GM21390 (cell line): ENCODE data around the gene TTLL12.
A peak's percentile ranks its signal among the peaks of the same experiment; 100 is the strongest.

Source experiments
- ATAC-seq: cut with Tn5 transposase; IDR thresholded peaks from one replicate; pipeline ENCODE4 v1.9.1; 2021; ENCODE audit not compliant: unreplicated experiment

Gene TTLL12

DNA sequence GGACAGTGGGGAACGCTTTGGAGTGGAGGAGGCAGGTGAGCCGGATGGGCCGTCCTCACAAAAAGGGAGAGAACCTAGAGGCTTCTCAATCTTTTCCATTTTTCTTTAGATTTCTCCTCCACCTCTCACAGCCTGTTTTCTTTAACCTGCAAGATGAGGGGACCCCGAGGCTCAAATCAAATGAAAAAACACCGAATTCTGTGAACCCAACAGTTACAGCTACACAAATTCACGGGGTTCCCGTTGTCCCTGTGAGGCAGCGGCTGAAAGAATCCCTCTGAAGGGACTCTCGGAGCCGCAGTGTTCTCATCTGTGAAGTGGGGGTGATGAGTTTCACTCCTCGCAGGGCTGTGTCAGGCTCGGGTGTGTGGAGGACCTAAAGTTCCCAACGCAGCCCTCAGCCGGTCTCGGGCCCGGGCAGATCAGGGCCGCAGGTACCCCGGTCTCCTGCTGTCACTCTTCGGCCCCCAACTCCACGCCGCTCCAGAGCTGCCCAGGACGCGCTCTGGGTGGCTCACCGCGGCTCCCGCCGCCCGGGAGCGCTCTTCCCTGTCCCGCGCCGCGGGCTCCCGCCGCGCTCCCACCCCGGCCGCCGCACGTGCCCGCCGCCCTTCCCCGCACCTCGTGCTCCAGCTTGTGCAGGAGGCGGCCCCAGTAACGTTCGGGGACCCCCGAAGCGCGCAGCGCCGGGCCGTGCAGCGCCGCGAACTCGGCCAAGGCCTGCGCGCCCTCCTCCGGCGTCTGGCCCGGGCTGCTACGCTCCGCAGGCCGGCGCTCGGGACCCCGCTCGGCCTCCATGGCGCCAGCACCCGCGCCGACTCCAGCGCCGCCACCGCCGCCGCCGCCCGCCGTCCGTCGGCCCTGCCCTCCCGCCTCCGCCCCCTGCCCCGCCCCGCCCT lies at the start of gene TTLL12:
TSS of gene TTLL12 (minus strand) at position 863 of the 899 bp plus-strand sequence. CDS start at position 798, 65 bp downstream.
- peak; percentile 52 for ATAC-seq

DNA sequence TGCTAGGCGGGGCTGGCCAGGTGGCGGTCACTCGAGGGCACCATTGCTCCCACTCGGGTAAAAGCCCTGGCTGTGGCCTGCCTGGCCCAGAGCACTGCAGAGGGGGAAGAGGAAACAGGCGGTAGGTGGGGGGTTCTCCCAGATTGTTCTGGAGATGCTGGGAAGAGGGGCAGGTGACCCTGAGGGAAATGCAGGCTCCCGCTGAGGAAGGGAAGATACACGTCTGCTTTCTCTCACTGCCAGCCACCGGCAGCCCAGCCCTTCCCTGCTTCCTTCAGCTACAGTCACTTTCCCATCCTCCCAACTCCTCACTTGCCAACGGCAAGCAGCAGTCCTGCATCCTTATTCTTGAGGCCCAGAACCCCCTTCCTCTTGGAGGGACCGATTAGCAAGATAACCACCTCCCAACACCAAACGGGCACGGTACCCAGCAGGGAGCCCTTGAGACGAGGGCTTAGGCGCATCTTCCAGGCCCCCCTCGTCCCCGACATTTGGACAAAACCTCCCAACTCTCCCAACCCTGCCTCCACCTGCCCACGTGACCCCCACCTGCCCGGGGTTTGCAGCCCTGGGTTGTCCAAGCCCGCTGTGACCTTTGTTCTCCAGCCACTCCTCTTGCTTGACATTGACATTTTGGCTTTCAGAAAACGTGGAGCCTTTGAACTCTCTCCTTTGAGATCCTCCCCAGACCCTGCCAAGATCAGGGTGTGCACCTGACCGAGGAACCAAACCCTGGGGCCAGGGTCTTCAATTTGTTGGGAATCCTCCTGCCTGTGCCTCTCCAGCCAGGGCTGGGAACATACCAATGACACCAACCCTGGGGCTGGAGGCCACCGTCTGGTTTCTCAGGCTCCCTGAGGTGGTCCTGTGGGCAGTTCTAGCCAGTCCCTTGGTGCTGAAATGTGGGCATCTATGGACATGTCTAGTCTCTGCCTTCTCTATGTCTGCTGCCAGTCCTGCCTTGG lies 48.8 kb upstream of the TTLL12 start:
- no peak for ATAC-seq

- no peak for ATAC-seq
Observed at GRCh38 chr22:43234264-43234988, 47.5 kb upstream of the TTLL12 start.

DNA sequence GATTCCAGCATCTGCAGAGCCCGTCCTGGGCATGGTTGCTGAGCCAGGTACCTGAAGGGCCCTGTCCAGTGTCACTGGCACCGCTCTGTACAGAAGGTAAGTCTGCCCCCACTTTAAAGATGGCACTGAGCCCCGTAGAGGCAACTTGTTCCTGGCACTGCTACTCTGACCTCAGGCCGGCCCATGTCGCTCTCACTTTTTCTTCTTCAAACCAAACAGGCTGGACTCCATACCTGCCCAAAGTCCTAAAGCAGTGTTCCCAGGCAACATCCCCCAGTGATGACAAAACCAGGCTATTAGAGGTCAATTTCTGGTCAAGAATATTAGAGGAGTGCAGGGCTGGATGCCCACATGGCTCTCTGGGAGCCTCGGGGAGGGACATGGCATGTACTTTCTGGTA lies 46.6 kb upstream of the TTLL12 start:
- ATAC-seq, result no peak

DNA sequence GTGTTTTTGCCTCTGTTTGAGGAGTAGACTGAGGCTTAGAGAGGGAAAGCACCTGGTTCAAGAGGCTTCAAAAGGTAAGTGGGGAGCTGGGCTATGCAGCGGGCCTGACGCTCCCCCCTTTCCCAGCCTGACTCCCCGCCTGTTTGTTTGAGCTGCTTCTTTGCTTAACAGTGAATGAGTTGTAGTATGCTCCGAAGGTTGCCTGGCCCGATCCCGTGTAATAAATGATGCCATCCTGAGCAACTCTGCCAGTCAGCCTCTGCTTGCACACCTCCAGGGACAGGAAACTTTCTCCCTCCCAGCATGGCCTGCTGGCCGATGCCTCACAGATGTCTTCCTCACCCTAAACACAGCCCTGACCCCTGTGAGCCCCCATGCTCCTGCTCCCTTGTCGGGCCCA lies 45.5 kb upstream of the TTLL12 start:
- ATAC-seq, result no peak

DNA sequence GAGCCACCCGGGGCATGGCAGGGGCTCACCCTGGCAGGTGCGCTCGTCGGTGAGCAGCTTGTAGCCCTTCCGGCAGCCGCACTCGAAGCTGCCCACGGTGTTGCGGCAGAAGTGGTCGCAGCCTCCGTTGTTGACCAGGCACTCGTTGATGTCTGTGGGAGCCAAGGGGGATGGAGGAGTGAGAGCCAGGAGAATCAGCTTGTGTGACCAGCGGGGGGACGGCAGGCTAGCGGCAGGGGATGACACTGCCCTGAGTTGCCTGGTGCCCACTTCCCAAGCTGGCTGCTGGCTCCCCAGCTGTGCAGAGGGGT lies 44.7 kb upstream of the TTLL12 start:
- ATAC-seq, result no peak

DNA sequence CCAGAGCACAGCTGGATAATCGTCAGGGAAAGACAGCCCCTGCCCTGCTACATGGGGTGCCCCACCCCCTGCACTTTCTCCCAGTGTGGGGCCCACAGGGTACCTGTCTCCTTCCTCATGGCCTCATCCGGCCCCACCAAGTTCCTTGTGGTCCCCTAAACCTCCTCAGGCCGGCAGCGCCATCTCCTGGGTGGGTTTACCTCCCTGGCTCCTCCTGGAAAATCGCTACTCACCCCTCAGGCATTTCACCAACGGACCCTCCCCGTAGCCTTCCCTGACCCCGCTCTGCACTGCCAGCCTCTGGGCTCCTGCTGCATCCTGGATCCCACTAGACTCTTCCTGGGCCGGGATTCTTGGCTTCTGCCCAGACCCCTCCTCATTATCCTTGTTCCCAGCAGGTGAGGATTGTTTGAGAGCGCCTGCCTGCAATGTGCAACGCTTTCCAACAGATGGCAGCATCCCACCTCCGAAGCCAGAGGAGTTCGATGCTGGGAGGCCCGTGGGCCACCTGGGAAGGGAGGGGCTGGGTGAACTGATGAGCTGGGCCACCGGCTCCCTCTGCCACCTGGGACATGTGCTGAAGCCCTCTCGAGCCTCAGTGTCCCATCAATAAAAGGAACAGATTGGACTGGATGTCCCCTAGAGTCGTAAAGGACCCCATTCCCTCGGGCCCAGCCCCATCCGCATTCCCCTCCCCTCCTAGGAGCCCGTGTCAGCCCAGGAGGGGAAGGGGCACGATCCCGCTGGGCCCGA lies 44.2 kb upstream of the TTLL12 start:
- no peak for ATAC-seq

DNA sequence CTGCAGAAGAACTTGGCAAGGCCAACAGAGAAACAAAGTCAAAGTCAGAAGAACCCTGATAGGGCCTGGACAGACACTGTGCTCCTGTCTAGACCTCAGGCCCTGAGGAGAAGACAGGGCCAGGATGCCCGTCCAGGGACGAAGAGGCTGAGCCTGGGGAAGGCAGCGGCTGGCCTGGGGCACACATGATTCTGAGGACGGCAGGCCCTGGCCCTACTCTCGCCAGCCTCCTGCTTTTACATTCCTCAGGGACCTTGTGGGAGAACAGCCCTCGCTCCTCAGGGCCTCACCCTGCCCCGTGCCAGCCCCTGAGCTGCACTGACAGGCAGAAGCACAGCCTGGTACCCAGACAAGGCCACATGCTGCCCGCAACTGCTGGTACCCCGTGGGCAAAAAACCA lies 43.6 kb upstream of the TTLL12 start:
- ATAC-seq, result no peak

DNA sequence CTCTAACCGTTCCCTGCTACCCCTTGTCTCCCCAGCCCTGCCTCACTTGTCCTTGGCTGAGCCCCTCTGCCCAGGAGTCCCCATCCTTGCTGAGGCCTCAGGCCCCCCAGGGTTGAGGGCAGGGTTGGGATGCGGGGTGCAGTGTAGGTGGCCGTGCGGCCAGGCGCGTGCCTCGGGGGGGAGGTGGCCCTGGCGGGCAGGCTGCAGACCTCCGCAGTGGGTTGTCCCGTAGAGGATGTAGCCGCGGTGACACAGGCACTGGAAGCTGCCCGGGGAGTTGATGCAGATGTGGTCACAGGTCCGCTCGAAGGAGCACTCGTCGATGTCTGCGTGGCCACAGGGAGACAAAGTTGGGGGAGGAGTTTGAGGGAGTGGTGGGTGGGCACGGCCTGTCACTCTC lies 41.9 kb upstream of the TTLL12 start:
- no peak for ATAC-seq

DNA sequence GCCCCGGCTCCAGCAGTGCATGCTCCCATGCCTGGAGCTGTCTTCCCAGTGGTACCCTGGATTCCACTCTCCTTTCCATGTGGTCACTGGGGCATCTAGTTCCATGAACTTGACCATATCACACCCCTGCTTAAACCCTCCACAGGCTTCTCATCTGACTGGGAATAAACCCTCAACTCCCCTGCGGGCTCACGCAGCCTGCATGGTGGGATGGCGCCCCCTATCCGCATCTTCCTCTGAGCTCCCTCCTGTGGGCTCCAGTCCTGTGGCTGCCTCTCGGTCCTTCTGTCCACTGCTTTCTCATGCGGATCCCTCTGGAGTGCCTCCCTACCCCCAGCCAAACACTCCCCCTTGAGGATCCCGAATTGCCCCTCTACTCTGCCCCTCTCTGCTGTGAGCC lies 41.4 kb upstream of the TTLL12 start:
- ATAC-seq, result no peak

GRCh38 chr22:43227239-43227630 lies 40.3 kb upstream of the TTLL12 start:
- no peak for ATAC-seq

GRCh38 chr22:43226377-43227238 lies 39.7 kb upstream of the TTLL12 start:
- no peak for ATAC-seq

DNA sequence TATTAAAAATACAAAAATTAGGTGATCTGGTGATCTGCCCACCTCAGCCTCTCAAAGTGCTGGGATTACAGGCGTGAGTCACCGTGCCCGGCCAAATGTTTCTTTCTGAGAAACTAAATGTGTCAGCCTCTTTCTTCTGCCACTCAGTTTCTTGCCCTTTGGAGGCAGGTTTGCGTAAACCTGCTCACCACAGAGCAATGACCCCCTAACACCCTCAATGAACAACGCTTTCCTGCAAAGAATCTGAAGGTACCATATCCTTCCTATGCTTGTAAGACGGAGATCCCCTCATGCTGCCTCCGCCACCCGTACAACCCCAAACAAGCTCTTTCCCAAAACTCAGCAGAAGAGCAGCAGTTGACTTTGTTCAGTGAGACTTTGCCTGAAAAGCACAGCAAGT lies 38.7 kb upstream of the TTLL12 start:
- ATAC-seq, result no peak

- no peak for ATAC-seq
Observed at GRCh38 chr22:43222987-43223386, 36.1 kb upstream of the TTLL12 start.

DNA sequence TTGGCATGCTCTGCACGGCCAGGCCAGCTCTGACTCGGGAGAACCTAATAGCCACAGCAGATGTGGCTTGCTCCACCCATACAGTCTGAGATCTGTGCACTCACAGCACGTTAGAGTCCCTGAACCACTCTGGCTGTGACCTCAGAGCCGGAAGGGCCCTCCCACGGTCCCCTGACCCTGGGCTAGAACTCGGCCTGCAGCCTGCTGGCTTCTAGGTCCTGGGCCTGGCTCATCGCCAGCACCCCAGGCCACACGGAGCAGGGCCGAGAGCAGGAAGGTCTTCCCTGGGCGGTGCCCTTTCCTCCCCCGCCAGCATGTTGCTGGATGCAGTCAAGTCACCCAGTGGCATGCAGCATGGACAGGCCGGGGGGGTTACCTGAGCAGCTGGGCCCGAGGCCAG lies 35.3 kb upstream of the TTLL12 start:
- no peak for ATAC-seq

GRCh38 chr22:43220625-43221380 lies 33.9 kb upstream of the TTLL12 start:
- no peak for ATAC-seq

GRCh38 chr22:43218786-43219185 lies 31.9 kb upstream of the TTLL12 start:
- ATAC-seq, result no peak

DNA sequence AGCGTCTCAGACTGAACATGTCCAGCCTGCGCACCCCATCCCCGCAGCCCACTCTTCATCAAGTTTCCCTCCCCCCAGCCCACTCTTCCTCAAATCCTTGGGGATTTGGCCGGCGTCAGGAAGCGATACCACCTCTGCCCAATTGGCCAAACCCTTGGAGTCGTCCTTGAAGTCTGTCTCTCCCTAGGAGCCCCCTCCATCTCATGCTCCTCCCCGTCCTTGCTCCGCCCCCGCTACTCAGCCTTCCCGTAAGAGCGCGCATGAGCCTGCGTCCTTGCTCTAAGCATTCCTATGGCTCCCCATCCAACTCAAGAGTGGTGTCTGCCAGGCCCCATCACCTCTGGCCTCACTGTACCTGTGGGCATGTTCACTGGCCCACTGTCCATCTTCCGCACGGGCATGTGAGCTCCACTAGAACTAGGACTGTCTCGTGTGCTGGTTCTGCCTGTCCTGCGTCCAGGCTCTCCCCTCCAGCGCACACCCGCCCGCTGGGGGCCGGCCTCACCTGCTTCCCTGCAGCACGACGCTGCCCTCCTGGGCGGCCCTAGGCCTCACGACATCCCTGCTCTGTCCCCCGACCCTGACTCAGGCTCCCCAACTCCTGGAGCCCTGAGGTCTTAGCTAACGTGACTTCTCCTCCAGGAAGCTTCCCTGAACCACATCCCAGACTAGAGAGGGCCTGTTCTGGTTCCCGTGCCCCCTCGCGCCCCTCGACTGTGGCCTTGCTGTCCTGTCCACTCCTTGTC lies 30.5 kb upstream of the TTLL12 start:
- ATAC-seq, result no peak
